Measurements from ENCODE around the gene AKT3.
A peak's percentile ranks its signal among the peaks of the same experiment; 100 is the strongest.

The AKT3 gene

GRCh38 chr1:243850202-243850451 is at the start of gene AKT3:
Gene AKT3, minus strand, starts transcription at chr1:243850243. Its CDS starts 7,073 bp downstream, at chr1:243843170.
- no peak for TF ChIP-seq CTCF (IDR thresholded peaks at IDR 0.05; ENCODE audit: low read depth, low read length)
- H3K4me3 ChIP-seq (replicated peaks in 1 of 2; ENCODE audit: low read depth in 2 of 2, low read length in 2 of 2) = peak within 1 kb of the TSS; percentile 66 to 79
- peak; percentile 86 for DNase-seq (ENCODE audit: low read depth in 2 of 2)

- no peak for TF ChIP-seq CTCF (IDR thresholded peaks at IDR 0.05; ENCODE audit: low read depth, low read length)
- DNase-seq (ENCODE audit: low read depth in 2 of 2) = no peak
- no peak overlapping the region for H3K4me3 ChIP-seq (replicated peaks in 1 of 2; ENCODE audit: low read depth in 2 of 2, low read length in 2 of 2)
Measured at GRCh38 chr1:243898278-243898677, 48.2 kb upstream of the AKT3 start.

GRCh38 chr1:243896313-243896712 is 46.3 kb upstream of the AKT3 start:
- no peak overlapping the region for H3K4me3 ChIP-seq (replicated peaks in 1 of 2; ENCODE audit: low read depth in 2 of 2, low read length in 2 of 2)
- no peak for DNase-seq (ENCODE audit: low read depth in 2 of 2)
- no peak for TF ChIP-seq CTCF (IDR thresholded peaks at IDR 0.05; ENCODE audit: low read depth, low read length)

- no peak for DNase-seq (ENCODE audit: low read depth in 2 of 2)
- no peak overlapping the region for H3K4me3 ChIP-seq (replicated peaks in 1 of 2; ENCODE audit: low read depth in 2 of 2, low read length in 2 of 2)
- no peak for TF ChIP-seq CTCF (IDR thresholded peaks at IDR 0.05; ENCODE audit: low read depth, low read length)
Measured at GRCh38 chr1:243892456-243892855, 42.4 kb upstream of the AKT3 start.

- no peak overlapping the region for H3K4me3 ChIP-seq (replicated peaks in 1 of 2; ENCODE audit: low read depth in 2 of 2, low read length in 2 of 2)
- no peak for TF ChIP-seq CTCF (IDR thresholded peaks at IDR 0.05; ENCODE audit: low read depth, low read length)
Measured at GRCh38 chr1:243890576-243890975, 40.5 kb upstream of the AKT3 start.

GRCh38 chr1:243885806-243886205 is 35.8 kb upstream of the AKT3 start:
- TF ChIP-seq CTCF (IDR thresholded peaks at IDR 0.05; ENCODE audit: low read depth, low read length) = no peak
- no peak for DNase-seq (ENCODE audit: low read depth in 2 of 2)
- H3K4me3 ChIP-seq (replicated peaks in 1 of 2; ENCODE audit: low read depth in 2 of 2, low read length in 2 of 2) = no peak overlapping the region

More at GRCh38 chr1:243890576-243890975, 40.5 kb upstream of the AKT3 start:
- peak; percentile 35 to 62 for DNase-seq (ENCODE audit: low read depth in 2 of 2)

GRCh38 chr1:243884603-243885002 is 34.6 kb upstream of the AKT3 start:
- no peak for DNase-seq (ENCODE audit: low read depth in 2 of 2)
- no peak overlapping the region for H3K4me3 ChIP-seq (replicated peaks in 1 of 2; ENCODE audit: low read depth in 2 of 2, low read length in 2 of 2)
- TF ChIP-seq CTCF (IDR thresholded peaks at IDR 0.05; ENCODE audit: low read depth, low read length) = no peak
